ENCODE results near the gene TMEM144. TPM values are rescaled to one million over a fixed set of nuclear protein-coding genes. Genes with fewer than 3 reads are reported as not detected.

The TMEM144 gene
- 10 to 100 TPM in 2 of 4 donors, 1 to 10 TPM in 2; 8.2 to 23.8 (median 12.2) TPM for total RNA-seq

DNA sequence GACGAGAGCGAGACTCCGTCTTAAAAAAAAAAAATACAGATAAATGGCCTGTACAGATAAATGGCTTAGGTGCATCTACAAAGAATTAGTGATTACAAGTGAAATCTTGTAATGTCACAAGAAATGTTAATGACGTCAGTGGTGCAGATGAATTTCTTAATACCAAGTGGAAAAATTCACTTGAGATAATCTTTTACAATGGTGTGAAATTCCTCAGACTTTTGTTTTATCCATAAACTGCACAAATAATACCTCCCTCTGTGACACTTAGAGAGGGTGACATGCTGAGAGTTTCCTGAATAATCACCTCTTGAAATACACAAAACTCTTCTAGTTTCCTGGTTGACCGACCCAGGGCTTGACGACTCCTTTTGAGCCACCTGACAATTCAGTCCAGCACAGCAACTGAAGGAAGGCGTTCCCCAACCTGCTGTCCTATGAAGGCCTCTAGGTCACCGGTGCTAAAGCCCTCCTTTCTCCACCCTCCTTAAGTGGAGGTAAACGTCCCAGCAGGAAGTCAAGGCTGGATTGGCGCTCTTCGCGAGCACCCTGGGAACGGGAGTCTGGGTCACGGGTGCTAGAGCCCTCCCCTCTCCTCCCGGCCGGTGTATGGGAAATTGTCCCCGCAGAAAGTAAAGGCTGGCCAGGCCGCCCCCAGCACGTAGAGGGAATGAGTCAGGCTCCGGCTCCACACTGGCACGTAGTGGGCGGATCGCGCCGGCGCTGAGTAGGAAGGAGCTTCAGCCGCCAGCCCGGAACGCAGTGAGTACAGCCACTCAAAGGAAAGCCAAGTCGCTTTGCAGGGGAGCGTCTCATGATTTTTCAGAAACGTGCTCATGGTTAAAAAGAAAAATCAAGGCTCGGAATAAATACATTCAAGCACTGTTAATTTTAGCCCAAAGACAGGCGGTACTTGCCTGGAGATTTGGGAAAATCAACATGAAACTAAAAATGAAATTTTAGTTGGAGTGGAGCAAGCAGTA is at the start of gene TMEM144:
TMEM144 (plus strand) TSS at position 662 of the 983 bp plus-strand sequence. CDS start 2,182 bp downstream, outside the sequence.
- TF ChIP-seq, protein P1, sequence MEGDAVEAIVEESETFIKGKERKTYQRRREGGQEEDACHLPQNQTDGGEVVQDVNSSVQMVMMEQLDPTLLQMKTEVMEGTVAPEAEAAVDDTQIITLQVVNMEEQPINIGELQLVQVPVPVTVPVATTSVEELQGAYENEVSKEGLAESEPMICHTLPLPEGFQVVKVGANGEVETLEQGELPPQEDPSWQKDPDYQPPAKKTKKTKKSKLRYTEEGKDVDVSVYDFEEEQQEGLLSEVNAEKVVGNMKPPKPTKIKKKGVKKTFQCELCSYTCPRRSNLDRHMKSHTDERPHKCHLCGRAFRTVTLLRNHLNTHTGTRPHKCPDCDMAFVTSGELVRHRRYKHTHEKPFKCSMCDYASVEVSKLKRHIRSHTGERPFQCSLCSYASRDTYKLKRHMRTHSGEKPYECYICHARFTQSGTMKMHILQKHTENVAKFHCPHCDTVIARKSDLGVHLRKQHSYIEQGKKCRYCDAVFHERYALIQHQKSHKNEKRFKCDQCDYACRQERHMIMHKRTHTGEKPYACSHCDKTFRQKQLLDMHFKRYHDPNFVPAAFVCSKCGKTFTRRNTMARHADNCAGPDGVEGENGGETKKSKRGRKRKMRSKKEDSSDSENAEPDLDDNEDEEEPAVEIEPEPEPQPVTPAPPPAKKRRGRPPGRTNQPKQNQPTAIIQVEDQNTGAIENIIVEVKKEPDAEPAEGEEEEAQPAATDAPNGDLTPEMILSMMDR (IDR thresholded peaks at IDR 0.05; ENCODE audit: low read depth), result no peak

DNA sequence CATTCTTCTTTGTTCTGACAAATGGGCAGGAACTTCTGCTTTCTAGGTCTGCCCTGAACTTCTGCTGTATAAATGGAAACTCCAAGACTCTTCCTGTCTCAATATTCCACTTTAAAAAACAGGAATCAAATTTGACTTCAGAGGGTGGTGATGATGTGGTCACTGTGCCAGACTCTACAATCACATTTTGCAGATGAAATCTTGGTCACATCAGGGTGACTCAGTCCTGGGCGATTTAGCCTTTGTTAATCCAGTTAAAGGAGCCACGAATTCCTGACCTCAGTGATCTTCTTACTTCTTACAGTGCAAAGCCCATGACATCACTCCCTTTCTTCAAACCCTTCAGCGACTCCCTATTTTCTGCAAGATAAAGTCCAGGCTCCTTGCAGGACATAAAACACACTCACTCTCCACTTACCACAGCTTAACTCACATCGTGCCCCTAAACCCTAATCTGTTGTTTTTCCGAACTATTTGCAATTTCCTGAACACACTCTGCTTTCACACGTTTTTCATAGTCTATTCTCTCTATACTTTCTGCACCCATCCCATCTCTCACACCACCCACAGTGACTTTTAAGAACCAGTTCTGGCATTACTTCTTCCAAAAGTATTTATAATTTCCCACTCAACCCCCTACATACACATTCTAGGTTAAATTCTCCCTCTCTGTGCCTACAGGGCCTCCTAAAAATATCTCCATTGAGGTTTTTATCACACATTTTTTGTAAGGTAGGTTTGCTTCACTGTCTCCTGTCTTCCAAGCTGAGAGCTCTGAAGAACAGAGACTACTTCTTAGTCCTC is 48.5 kb upstream of the TMEM144 start:
- TF ChIP-seq, protein P1 (IDR thresholded peaks at IDR 0.05; ENCODE audit: low read depth), result no peak

DNA sequence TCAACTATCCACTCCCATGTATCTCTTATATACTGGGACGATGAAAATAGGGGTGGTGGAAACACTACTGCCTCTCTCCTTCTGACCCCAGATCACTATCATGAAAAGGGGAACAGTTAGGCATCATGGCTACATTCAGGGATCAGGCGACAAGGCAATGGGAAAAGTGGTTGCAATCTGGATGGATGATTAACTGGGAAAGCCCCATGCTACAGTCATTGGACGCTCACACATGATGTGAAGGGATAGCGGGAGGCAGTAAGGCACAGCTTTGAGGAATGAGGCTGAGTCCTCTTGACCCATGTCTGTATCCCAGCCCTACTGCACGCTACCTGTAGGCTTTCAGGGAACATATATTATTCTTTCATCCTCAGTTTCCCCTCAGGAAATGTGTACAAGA is 47.7 kb upstream of the TMEM144 start:
- TF ChIP-seq, protein P1 (IDR thresholded peaks at IDR 0.05; ENCODE audit: low read depth), result no peak

DNA sequence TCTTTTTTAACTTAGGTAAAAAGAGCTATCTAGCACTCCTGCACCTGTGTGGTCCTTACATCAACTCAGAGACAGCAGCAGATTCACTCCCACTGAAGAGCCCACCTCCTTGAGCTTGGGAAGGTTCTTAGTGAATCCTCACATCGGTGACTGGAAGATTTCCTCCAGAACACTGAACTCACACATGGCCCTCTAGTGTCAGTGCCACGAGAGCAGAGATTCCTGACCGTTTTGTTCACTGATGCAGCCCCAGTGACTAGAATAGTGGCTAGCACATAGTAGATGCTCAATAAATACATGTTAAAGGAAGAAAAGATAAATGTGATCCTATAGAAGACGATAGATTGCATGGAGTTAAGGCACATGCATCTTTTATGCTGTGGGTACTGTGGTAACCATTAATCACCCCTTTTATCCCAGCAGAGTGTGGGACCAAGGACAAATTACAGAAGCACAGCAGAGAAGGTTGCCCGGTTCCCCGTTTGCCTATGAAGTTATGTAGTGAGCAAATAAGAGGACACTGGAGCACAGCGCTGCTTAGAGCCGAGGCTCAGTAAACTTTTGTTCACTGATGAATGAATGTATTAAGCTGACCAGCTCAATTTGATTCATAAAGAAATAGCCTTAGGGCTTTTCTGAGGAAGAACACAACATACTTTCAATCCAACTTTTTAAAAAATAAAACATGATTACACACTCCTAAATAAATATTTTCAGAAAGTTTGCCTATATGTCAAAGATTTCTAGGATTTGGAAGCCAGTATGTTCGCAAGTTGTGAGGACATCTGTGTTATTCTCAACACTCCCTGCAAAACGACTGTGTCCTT is 46.1 kb upstream of the TMEM144 start:
- TF ChIP-seq, protein P1 (IDR thresholded peaks at IDR 0.05; ENCODE audit: low read depth), result no peak

DNA sequence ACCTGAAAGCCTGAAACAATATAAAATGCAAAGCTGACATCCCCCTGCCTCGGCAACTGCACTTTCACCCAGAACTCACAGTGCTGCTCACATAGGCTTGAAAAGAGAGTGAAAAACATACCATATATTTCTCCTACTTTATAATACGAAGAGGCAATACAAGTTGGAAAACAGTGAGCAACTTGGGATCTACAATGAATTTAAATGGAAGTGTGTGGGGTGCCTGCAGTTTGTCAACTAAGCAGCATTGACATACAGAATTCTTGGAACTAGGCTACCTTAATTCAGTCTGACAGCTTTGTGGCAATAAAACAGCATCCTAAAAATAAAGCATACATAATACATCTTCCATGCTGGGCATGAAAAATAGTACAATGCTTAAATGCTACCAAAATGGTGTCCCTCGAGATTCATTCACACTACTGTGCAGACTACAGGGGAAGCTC is 45.5 kb upstream of the TMEM144 start:
- TF ChIP-seq, protein P1 (IDR thresholded peaks at IDR 0.05; ENCODE audit: low read depth), result no peak

DNA sequence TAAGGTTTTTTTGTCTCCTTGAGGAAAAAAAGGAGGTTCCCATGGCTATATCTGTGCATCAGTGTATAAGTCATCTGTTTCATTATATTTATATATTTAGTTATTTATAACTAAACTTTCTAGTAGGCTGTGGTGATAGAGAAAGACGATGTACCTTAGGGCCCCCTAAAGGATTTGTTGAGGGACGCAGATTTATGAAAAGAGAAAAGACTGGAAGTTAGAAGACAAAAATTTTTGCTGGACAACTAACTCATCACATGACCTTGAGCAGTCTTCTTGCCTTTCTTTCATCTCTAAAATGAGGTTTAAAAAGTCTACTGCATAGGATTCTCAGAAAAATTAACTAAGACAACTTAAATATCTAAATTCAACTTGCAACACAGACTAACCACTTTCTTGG is 43.6 kb upstream of the TMEM144 start:
- TF ChIP-seq, protein P1 (IDR thresholded peaks at IDR 0.05; ENCODE audit: low read depth), result no peak
